GM19324 (cell line): ENCODE results near the gene CBFB.
A peak's percentile ranks its signal among the peaks of the same experiment; 100 is the strongest.
"Not testable (repeated sequence)": the region's sequence is repeated elsewhere in the genome, so short reads cannot be mapped to it uniquely, and the experiment has no call there.

Experiments used
- ATAC-seq: cut with Tn5 transposase; IDR thresholded peaks from one replicate; pipeline ENCODE4 v1.9.1; 2021; ENCODE audit warnings: mild to moderate bottlenecking, moderate library complexity; ENCODE audit not compliant: unreplicated experiment, low FRiP score

The CBFB gene

GRCh38 chr16:67117716-67118115 lies 88.8 kb downstream of the CBFB start:
- ATAC-seq = no peak

DNA sequence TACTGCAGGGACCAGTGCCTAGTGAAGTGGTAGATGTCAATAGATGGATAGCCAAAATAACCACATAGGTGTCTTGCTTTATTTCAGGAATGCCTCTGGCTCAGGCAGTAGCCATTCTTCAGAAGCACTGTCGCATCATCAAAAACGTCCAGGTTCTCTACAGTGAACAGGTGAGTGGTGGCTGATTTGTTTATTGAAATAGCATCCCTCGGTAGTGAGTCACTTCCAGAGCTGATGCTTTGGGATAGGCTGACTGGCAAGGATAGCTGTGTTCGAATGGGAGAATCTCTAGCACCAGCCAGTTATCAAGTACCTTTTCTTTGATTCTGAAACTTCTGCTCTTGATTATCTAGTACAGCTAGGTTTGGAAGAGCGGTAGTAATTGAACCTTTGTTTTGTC lies 91.1 kb downstream of the CBFB start:
- ATAC-seq = no peak

- not testable (repeated sequence) for ATAC-seq
These were observed 93.8 kb downstream of the CBFB start for GRCh38 chr16:67122799-67123198.

GRCh38 chr16:67128417-67128816 lies 99.5 kb downstream of the CBFB start:
- ATAC-seq = no peak

GRCh38 chr16:67128887-67129286 lies 99.9 kb downstream of the CBFB start:
- no peak for ATAC-seq

DNA sequence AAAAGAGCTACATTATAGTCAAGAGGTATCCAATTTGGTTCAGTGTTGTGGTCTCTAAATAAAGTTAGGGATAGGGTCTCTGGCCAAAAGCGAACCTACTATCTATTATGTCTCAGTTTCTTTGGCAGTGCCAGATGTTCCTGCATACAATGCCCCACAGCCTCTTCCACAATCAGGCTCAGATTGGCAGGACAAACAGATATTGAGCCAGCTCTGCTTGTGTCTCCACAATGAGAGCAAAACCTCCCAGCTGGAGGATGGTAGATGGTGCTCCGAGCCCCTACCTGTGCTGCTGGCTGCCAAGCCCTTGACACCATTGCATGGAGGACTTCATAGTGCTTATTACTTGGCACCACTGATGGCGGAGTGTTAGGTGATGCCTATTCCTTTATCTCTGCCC lies 100.5 kb downstream of the CBFB start:
- ATAC-seq = no peak

GRCh38 chr16:67137605-67138004 lies 108.7 kb downstream of the CBFB start:
- no peak for ATAC-seq

DNA sequence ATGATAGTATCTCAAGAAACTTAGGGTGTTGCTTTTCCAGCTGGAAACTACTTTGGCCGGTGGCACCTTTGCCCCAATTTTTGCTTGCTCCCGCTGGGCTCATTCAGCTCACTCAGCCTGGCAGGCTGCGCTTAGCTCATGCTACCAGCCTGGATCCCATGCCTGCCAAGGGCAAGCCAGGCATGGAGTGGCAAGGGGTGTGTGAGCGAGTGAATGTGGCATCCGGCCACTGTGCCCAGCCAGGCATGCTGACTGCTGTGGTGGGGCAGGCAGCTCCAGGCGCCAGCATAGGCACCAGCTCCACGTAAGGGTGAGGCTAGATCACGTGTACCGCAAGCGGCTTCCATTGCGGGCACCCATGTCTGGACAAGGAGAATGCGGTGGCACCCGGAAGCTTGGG lies 112.4 kb downstream of the CBFB start:
- no peak for ATAC-seq

- no peak for ATAC-seq
These were observed 113.4 kb downstream of the CBFB start for GRCh38 chr16:67142342-67142741.

GRCh38 chr16:67144943-67145342 lies 116.0 kb downstream of the CBFB start:
- no peak for ATAC-seq

- no peak for ATAC-seq
These were observed 116.8 kb downstream of the CBFB start for GRCh38 chr16:67145746-67146145.

DNA sequence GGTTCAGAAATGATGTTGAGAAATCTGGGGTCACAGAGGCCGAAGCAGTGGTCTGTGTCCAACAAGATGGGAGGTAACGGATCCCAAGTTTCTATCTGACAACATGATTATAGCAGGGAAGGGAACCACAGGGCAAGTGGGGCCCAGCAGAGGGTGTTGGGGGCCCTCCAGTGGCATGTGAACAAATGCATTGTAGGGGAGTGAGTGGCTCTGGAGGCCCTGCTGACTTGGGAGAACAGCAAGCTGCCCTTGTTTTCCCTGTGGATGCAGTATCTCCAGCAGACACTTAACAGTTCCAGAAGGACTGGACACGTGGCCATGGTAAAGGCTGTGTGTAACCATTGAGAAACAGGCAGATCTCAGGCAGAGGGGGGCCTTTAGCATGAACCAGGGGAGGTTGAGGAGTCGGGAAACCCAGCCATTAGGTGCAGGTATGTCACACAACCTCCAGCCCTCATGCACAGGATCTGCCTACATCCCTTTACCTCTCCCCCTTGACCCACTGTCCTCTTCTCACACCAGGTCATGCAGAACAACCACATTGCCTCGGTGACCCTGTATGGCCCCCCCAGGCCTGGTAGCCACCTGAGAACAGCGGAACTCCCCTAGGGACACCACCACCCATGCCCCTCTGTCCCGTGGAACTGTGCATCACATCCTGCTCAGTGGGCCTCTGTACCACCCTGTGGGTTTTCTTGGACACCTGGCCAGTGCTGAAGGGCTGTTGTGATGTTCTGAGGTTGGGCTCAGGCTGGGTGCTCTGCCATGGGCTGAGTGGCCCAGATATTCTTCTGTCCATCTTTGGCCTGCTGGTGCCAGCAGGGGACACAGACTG lies 117.8 kb downstream of the CBFB start:
- no peak for ATAC-seq

DNA sequence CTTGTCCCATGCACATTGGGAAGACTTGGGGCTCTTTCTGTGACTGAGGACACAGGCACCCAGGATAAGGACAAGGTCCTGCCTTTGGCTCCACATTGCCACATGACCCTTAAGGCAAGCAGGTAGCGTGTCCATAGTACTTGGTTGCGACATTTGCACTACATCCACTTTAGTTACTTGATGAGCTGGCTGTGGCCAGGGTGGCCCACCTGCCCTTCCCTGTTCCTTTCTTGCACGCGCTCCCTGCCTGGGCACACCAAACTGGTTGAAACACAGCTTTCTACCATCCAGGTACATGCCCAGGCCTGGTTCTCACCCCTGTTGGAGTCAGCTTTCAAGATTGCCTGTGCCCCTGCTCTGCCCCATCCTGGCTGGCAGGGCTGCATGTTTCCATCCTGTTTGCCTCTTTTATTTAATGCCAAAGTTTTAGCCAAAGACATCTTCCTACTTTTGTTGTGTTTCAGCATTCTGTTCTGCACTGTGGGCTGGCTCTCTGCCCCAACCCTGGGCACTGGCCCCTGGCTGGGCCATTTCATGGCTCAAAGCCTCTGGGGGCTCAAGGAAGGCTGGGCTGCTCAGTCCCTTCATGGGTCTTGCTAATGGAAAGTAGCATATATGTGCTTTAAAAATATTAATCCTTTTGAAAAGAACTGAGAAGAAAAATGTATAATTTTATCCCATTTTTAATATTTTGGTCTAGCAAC lies 118.6 kb downstream of the CBFB start:
- ATAC-seq = no peak

DNA sequence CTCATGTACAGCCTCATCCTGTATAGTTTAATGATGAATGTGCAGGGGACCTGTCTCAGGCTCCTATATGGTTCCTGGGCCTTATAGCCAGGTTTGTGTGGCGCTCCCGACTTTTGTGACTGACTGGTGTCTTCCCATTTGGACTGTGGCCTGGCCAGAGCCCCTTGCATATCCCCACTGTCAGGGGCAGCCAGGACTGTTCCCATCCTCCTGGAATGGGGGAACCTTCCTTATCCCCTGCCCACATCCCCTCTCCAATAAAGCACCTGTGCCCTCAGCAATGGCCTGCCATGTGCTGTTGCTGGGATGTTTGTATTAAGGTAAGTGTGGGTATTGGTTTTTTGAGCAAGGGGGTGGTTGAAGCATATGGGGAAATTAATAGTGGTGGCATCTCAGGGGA lies 119.3 kb downstream of the CBFB start:
- ATAC-seq = no peak

GRCh38 chr16:67148656-67149275 lies 119.8 kb downstream of the CBFB start:
- ATAC-seq = no peak

- ATAC-seq = no peak
These were observed 120.5 kb downstream of the CBFB start for GRCh38 chr16:67149276-67150046.

DNA sequence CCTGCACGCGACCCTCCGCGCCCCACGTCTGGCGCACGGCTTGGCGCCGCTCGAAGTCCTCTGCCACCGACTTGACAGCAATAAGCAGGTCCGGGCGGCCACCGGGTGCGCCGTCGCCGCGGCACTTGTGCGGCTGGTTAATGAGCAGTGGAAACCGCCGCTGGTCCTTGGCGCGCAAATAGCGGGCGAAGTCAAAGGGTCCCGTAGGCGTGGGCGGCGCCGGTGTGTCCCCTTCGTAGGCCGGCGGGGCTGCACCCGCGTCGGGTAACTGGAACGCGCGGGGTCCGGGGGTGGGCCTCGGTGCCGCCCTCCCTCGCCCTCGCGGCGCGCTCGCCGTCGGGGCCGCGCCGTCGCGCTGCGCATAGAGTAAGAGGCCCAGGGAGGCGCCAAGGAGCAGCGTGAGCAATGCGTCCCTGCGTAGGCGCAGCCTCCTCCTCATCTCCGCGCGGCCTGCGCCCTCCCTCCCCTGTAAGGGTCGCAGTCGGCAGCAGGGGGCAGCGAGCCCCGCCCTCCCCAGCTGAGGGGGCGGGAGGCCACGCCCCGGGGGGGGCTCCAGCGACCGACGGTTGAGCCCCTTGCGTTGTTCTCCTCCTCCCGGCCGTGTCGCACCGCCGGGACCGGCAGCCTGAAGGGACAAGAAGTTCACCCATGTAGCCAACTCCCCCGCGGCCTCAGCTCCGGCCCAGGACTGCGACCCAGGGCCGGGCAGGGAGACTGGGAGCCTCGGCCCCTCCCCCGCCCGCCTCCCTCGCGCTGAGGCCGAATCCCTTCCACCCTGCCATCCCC lies 121.3 kb downstream of the CBFB start:
- ATAC-seq = peak; percentile 24
